ENCODE measurements around the gene C5orf58.

DNA sequence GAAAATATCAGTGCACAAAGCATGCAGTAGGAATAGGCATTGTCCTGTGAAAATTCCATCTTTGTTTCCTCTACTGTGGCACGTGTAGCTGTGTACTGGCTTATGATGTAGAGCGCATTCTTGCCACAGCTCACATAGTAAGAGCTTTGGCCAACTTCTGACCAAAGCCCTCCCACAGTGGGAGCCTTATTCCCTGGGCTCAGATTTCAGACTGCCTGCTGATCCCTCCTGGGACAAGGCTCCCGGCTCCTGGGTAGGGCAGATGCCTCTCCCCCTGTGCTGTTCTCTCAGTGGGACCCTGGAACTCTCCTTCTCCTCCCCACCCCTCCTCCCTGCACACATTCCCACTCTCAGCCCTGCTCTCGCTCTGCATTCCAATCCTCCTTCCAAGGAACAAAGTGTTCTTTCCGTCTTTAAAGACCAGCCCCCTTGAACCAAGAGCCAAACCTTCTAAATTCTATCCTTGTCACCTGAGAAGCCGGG, 47.3 kb downstream of the C5orf58 start:
- TF ChIP-seq, protein P1, sequence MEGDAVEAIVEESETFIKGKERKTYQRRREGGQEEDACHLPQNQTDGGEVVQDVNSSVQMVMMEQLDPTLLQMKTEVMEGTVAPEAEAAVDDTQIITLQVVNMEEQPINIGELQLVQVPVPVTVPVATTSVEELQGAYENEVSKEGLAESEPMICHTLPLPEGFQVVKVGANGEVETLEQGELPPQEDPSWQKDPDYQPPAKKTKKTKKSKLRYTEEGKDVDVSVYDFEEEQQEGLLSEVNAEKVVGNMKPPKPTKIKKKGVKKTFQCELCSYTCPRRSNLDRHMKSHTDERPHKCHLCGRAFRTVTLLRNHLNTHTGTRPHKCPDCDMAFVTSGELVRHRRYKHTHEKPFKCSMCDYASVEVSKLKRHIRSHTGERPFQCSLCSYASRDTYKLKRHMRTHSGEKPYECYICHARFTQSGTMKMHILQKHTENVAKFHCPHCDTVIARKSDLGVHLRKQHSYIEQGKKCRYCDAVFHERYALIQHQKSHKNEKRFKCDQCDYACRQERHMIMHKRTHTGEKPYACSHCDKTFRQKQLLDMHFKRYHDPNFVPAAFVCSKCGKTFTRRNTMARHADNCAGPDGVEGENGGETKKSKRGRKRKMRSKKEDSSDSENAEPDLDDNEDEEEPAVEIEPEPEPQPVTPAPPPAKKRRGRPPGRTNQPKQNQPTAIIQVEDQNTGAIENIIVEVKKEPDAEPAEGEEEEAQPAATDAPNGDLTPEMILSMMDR (IDR thresholded peaks at IDR 0.05) = no peak
- no peak for TF ChIP-seq POLR2A (IDR thresholded peaks at IDR 0.05)
